Left lung (tissue), 10 donors: Measurements from ENCODE around the gene ABCC8. TPM values are rescaled to one million over a fixed set of nuclear protein-coding genes. Genes with fewer than 3 reads are reported as not detected.

Source experiments
- ATAC-seq: fragments of 200-7000 bp; cut with Tn5 transposase; one replicate; pipeline ENCODE4 v1.9.1; 2020; ENCODE audit warnings: moderate library complexity
- DNase-seq, 4 donors: peaks; one replicate each; pipeline ENCODE4 v3.0.0-alpha.2; 2013 to 2020
- H3K27ac ChIP-seq, 2 donors: fragments of 200-600 bp; sonication (generic) in 1 of 2; one replicate each; pipeline versions ENCODE4 v1.5.0 to v1.8.0; 2020 to 2021
- H3K27me3 ChIP-seq, 2 donors: fragments of 200-600 bp; sonication (generic) in 1 of 2; one replicate each; pipeline versions ENCODE4 v1.5.0 to v1.8.0; 2020 to 2021
- H3K36me3 ChIP-seq, 2 donors: fragments of 200-600 bp; sonication (generic) in 1 of 2; one replicate each; pipeline versions ENCODE4 v1.5.0 to v1.8.0; 2020 to 2021
- H3K4me1 ChIP-seq, 2 donors: fragments of 200-600 bp; one replicate each; pipeline ENCODE4 v1.8.0; 2021
- H3K4me3 ChIP-seq, 2 donors: fragments of 200-600 bp; sonication (generic) in 1 of 2; one replicate each; pipeline versions ENCODE4 v1.5.0 to v1.8.0; 2020 to 2021; ENCODE audit warnings: mild to moderate bottlenecking in 1 of 2
- H3K9me3 ChIP-seq, 2 donors: fragments of 200-600 bp; sonication (generic) in 1 of 2; one replicate each; pipeline versions ENCODE4 v1.5.0 to v1.8.0; 2020 to 2021
- intact Hi-C, 2 donors: fragments of 100-400 bp; cut with DNase I; formaldehyde crosslinking; loops; one replicate each; pipeline versions ENCODE4 v1.11.2 to v1.14.2; 2022
- polyA plus RNA-seq, 6 donors: library from polyadenylated mRNA; unstranded; fragments of 120-200 nt; gene quantifications; one replicate each; pipeline ENCODE4 v1.2.1, GENCODE V29; 2013; ENCODE audit not compliant: insufficient read length in 6 of 6
- total RNA-seq, 2 donors: library from RNA; stranded (reverse); fragmentation: NEBNext Ultra II Directional; extraction: Animal tissue kit (Norgen Biotek cat#: 25700); gene quantifications; one replicate each; pipeline ENCODE4 v1.2.1, GENCODE V29; 2021
- TF ChIP-seq, protein P1 (sequence below), 2 donors: fragments of 200-600 bp; sonication (generic) in 1 of 2; IDR thresholded peaks; one replicate each; pipeline versions ENCODE4 v1.5.0 to v1.8.0; 2021; ENCODE audit warnings: antibody characterized with exemption in 2 of 2
- donor health status: DM: no; HTN: yes; CAD: no.
- donor health status: DM: no; HTN: no; CAD: no.

Gene ABCC8
- total and polyA plus RNA-seq, 8 donors, result 0.52 to 11.1 (median 6.0) TPM

DNA sequence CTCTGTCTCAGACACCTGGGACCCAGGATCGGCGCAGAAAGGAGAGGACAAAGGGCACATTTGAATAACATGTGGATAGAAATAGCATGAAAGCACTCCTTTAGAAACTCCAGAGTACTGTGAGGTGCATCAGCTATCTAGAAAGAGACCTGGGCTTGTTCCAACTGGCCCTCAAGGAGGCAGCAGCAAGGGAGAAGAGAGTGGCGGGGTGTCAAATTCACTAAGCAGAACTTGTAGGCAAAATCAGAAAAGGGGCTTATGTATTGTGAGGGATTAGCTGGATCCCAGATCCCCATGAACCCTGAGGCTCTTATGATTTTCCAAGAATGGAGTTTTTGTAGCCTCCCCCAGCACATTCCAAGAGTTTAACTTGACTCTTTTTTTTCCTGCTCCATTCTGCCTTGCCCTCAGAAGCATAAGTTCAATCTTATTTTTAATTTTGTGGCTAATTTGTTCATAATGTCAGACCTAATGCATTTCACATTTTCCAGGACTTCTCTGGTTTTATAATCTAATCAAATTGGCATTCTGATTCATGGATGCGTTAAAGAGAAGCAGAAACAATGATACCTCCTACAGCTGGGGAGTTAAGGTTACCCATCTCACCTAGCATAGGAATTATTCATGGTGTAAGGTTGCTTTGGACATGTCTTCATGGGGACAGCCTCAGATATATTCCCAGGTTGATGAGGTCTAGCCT, 34.0 kb upstream of the ABCC8 start:
- Histone ChIP-seq H3K9me3 (no peaks in the 10 kb centered on the region), H3K4me1 (no peaks in the 10 kb centered on the region), H3K27me3 (no peaks in the 10 kb centered on the region), H3K36me3 (no peaks in the 10 kb centered on the region), H3K4me3 (no peak overlapping the region), H3K27ac (no peak overlapping the region)
- TF ChIP-seq, protein P1, sequence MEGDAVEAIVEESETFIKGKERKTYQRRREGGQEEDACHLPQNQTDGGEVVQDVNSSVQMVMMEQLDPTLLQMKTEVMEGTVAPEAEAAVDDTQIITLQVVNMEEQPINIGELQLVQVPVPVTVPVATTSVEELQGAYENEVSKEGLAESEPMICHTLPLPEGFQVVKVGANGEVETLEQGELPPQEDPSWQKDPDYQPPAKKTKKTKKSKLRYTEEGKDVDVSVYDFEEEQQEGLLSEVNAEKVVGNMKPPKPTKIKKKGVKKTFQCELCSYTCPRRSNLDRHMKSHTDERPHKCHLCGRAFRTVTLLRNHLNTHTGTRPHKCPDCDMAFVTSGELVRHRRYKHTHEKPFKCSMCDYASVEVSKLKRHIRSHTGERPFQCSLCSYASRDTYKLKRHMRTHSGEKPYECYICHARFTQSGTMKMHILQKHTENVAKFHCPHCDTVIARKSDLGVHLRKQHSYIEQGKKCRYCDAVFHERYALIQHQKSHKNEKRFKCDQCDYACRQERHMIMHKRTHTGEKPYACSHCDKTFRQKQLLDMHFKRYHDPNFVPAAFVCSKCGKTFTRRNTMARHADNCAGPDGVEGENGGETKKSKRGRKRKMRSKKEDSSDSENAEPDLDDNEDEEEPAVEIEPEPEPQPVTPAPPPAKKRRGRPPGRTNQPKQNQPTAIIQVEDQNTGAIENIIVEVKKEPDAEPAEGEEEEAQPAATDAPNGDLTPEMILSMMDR (IDR thresholded peaks at IDR 0.05), result no peak
- DNase-seq (no peak), ATAC-seq (no peak)
- intact Hi-C loops, result no loop called here

- no peak for DNase-seq
- no peak overlapping the region for H3K4me3 ChIP-seq
- intact Hi-C loops, result loop anchor here in 1 of 2 donors (10.0 kb wide), 1 partner anchor 124 kb away; the partner anchor contains the start of gene KCNJ11
- H3K27ac ChIP-seq, result no peak overlapping the region
- TF ChIP-seq, protein P1 (IDR thresholded peaks at IDR 0.05), result no peak
- no peaks in the 10 kb centered on the region for H3K27me3 ChIP-seq
- H3K4me1 ChIP-seq, result no peaks in the 10 kb centered on the region
- no peak for ATAC-seq
- H3K9me3 ChIP-seq, result no peaks in the 10 kb centered on the region
- H3K36me3 ChIP-seq, result no peaks in the 10 kb centered on the region
Observed at GRCh38 chr11:17508791-17509190, 32.1 kb upstream of the ABCC8 start.

DNA sequence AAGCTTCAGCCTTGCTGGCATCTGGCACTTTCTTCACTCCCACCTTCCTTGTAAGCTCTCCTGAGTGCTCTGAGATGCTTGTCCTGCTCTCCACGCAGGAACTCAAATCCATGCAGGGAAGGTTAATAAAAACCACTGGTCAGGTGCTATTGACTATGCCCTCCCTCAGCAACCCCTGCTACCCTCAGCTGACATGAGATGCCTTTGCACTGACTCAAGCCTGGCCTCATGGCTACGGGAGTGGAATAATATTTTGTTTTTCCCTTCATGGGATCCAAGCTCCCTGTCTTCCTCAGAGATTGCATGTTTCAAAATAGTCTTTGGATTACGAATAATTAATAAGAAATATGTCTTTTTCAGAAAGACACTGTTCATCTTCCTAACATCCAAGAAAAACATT, 31.7 kb upstream of the ABCC8 start:
- no peak for ATAC-seq
- TF ChIP-seq, protein P1 (IDR thresholded peaks at IDR 0.05), result no peak
- intact Hi-C loops, result loop anchor here in 1 of 2 donors (10.0 kb wide), 1 partner anchor 124 kb away; the partner anchor contains the start of gene KCNJ11

GRCh38 chr11:17507773-17508172, 31.1 kb upstream of the ABCC8 start:
- no peak for ATAC-seq
- Histone ChIP-seq H3K27ac (no peak overlapping the region), H3K4me3 (no peak overlapping the region), H3K9me3 (no peaks in the 10 kb centered on the region), H3K27me3 (no peaks in the 10 kb centered on the region), H3K36me3 (no peaks in the 10 kb centered on the region), H3K4me1 (no peaks in the 10 kb centered on the region)
- TF ChIP-seq, protein P1 (IDR thresholded peaks at IDR 0.05), result no peak
- no peak for DNase-seq
- intact Hi-C loops, result loop anchor here in 1 of 2 donors (10.0 kb wide), 1 partner anchor 123 kb away; the partner anchor contains the start of gene KCNJ11

More for the DNA sequence above, 31.7 kb upstream of the ABCC8 start:
- Histone ChIP-seq H3K27me3 (no peaks in the 10 kb centered on the region), H3K36me3 (no peaks in the 10 kb centered on the region), H3K27ac (no peak overlapping the region), H3K4me1 (no peaks in the 10 kb centered on the region), H3K9me3 (no peaks in the 10 kb centered on the region), H3K4me3 (no peak overlapping the region)
- DNase-seq, result no peak

GRCh38 chr11:17506942-17507341, 30.3 kb upstream of the ABCC8 start:
- Histone ChIP-seq H3K9me3 (no peaks in the 10 kb centered on the region), H3K4me1 (no peaks in the 10 kb centered on the region), H3K27ac (no peak overlapping the region), H3K4me3 (no peak overlapping the region), H3K36me3 (no peaks in the 10 kb centered on the region), H3K27me3 (no peaks in the 10 kb centered on the region)
- ATAC-seq (no peak), DNase-seq (no peak)
- intact Hi-C loops, result loop anchor here in 1 of 2 donors (10.0 kb wide), 1 partner anchor 122 kb away; the partner anchor contains the start of gene KCNJ11
- TF ChIP-seq, protein P1 (IDR thresholded peaks at IDR 0.05), result no peak
